Panc1 (cell line): ENCODE data around the gene OR2A5. TPM values are rescaled to one million over a fixed set of nuclear protein-coding genes. Genes with fewer than 3 reads are reported as not detected.

Source experiments
- ATAC-seq: fragments of 200-7000 bp; cut with Tn5 transposase; 2 replicates; pipeline ENCODE4 v1.9.1; 2020; ENCODE audit warnings: mild to moderate bottlenecking, moderate library complexity
- BruUV-seq: library from RNA; stranded (reverse); fragments of 400-500 nt; replicated peaks from 2 replicates; lab custom pipeline; 2021; lab: Mats Ljungman, UMichigan
- CTCF ChIA-PET: fragments of 300-600 bp; sonication (Branson Sonifier 250); formaldehyde crosslinking; loops from one replicate; lab custom pipeline; 2022; ENCODE audit warnings: antibody characterized with exemption; lab: Charles Lee
- POLR2A ChIA-PET: fragments of 300-600 bp; sonication (Branson Sonifier 250); formaldehyde crosslinking; loops from one replicate; lab custom pipeline; 2022; ENCODE audit warnings: antibody characterized with exemption; lab: Charles Lee
- DNase-seq: peaks from one replicate; pipeline ENCODE4 v3.0.0-alpha.2; 2010; ENCODE audit warnings: low read depth, low spot score
- H3K27ac ChIP-seq: 2 replicates; pipeline ENCODE4 v1.5.1; 2011; ENCODE audit warnings: mild to moderate bottlenecking, low read length, inconsistent platforms
- H3K27me3 ChIP-seq: fragments of 200-500 bp; sonication (Bioruptor generic); 2 replicates; pipeline ENCODE4 v1.6.0; 2014; ENCODE audit warnings: low read length, inconsistent platforms; ENCODE audit not compliant: control insufficient read depth, insufficient read depth
- H3K36me3 ChIP-seq: fragments of 200-500 bp; sonication (Bioruptor generic); 2 replicates; pipeline ENCODE4 v1.5.1; 2014; ENCODE audit warnings: inconsistent platforms, mild to moderate bottlenecking, low read length, moderate library complexity; ENCODE audit not compliant: control insufficient read depth, insufficient read depth
- H3K4me1 ChIP-seq: 2 replicates; pipeline ENCODE4 v1.5.1; 2011; ENCODE audit warnings: inconsistent platforms, mild to moderate bottlenecking, low read length, moderate library complexity; ENCODE audit not compliant: control insufficient read depth, insufficient read depth
- H3K4me3 ChIP-seq, 2 experiments: 2 replicates each; pipeline ENCODE4 v1.5.1; 2011 to 2012; ENCODE audit warnings: low read depth in 2 of 2, low read length in 2 of 2, mild to moderate bottlenecking in 2 of 2, inconsistent platforms in 1 of 2, moderate library complexity in 1 of 2
- H3K9me3 ChIP-seq: fragments of 200-500 bp; sonication (Bioruptor generic); 2 replicates; pipeline ENCODE4 v1.5.1; 2014; ENCODE audit warnings: low read depth, mild to moderate bottlenecking, inconsistent platforms, low read length, moderate library complexity; ENCODE audit not compliant: control insufficient read depth, insufficient read depth
- CTCF ChIP-seq: fragments of 450-650 bp; IDR thresholded peaks from 2 replicates; pipeline ENCODE4 v1.5.1; 2017; ENCODE audit warnings: mild to moderate bottlenecking
- POLR2AphosphoS5 ChIP-seq: IDR thresholded peaks from 2 replicates; pipeline ENCODE4 v1.6.1; 2012; ENCODE audit warnings: mild to moderate bottlenecking, low read depth, low read length, moderate library complexity
- REST ChIP-seq, 2 experiments: IDR thresholded peaks; 2 replicates each; pipeline ENCODE4 v1.6.1; 2011 to 2012; ENCODE audit warnings: low read depth in 2 of 2, control low read depth in 1 of 2, low read length in 1 of 2, mild to moderate bottlenecking in 1 of 2, moderate library complexity in 1 of 2; ENCODE audit not compliant: insufficient read depth in 1 of 2
- SIN3A ChIP-seq: IDR thresholded peaks from 2 replicates; pipeline ENCODE4 v1.6.1; 2012; ENCODE audit warnings: low read depth, mild to moderate bottlenecking, low read length, moderate library complexity, borderline replicate concordance; ENCODE audit not compliant: insufficient read depth
- TCF7L2 ChIP-seq: IDR thresholded peaks from 2 replicates; pipeline ENCODE4 v1.6.1; 2011; ENCODE audit warnings: mild to moderate bottlenecking, low read depth, low read length, inconsistent platforms
- in situ Hi-C: cut with HindIII; loops from 2 replicates; pipeline ENCODE4 v1.10.0; 2016; ENCODE audit warnings: low sequenced_read_pairs, low pct_unique_long_range_greater_than_20kb
- intact Hi-C: fragments of 100-400 bp; cut with micrococcal nuclease; formaldehyde crosslinking; loops from one replicate; pipeline ENCODE4 v1.10.0; 2022; ENCODE audit not compliant: unreplicated experiment
- total RNA-seq: library from RNA; stranded (reverse); gene quantifications from one replicate; pipeline ENCODE4 v1.2.1, GENCODE V29; 2021; ENCODE audit not compliant: unreplicated experiment

OR2A5 gene
- total RNA-seq, 1 experiment from 2014 or later: not detected

- BruUV-seq: no TSS peak
- Histone ChIP-seq H3K27me3 (0 out of 2 replicates have a peak, but pooled peaks cover 3% of the 10 kb centered on the region), H3K27ac (no peak overlapping the region), H3K36me3 (no peaks in the 10 kb centered on the region), H3K4me3 (no peak overlapping the region), H3K9me3 (no peaks in the 10 kb centered on the region), H3K4me1 (no peaks in the 10 kb centered on the region)
- ChIA-PET POLR2A (no interaction called here), CTCF (no interaction called here)
- in situ Hi-C loops: no loop called here
- no peak for TF ChIP-seq SIN3A
- no peak for TF ChIP-seq REST (IDR thresholded peaks at IDR 0.05; ENCODE audit: insufficient read depth in 1 of 2, low read depth in 2 of 2, low read length in 1 of 2)
- no peak for TF ChIP-seq POLR2AphosphoS5
- TF ChIP-seq CTCF: no peak
- TF ChIP-seq TCF7L2: no peak
- ATAC-seq (no peak), DNase-seq (no peak)
- intact Hi-C loops: no loop called here
Measured at GRCh38 chr7:144022169-144022568, 26.6 kb upstream of the OR2A5 start.

GRCh38 chr7:144023171-144023827 is 25.4 kb upstream of the OR2A5 start:
- intact Hi-C loops: no loop called here
- POLR2A ChIA-PET: no interaction called here

More at GRCh38 chr7:144023171-144023827, 25.4 kb upstream of the OR2A5 start:
- no TSS peak for BruUV-seq
- no peak for TF ChIP-seq REST (IDR thresholded peaks at IDR 0.05; ENCODE audit: insufficient read depth in 1 of 2, low read depth in 2 of 2, low read length in 1 of 2)
- TF ChIP-seq SIN3A: no peak
- TF ChIP-seq POLR2AphosphoS5: no peak
- no peak for TF ChIP-seq CTCF
- no peak for TF ChIP-seq TCF7L2
- H3K4me1 ChIP-seq: no peaks in the 10 kb centered on the region
- H3K27ac ChIP-seq: no peak overlapping the region
- CTCF ChIA-PET: no interaction called here
- DNase-seq (no peak), ATAC-seq (no peak)
- peaks cover 6% of the 10 kb centered on the region; the same call in 1 of the 2 replicates for H3K27me3 ChIP-seq
- H3K36me3 ChIP-seq: no peaks in the 10 kb centered on the region
- no peak overlapping the region for H3K4me3 ChIP-seq
- no peaks in the 10 kb centered on the region for H3K9me3 ChIP-seq
- in situ Hi-C loops: no loop called here
